GM19467 (cell line): ENCODE data around the gene ANAPC2.

Source experiments
- ATAC-seq: cut with Tn5 transposase; IDR thresholded peaks from one replicate; pipeline ENCODE4 v1.9.1; 2021; ENCODE audit warnings: mild to moderate bottlenecking, moderate library complexity; ENCODE audit not compliant: unreplicated experiment

ANAPC2 gene

DNA sequence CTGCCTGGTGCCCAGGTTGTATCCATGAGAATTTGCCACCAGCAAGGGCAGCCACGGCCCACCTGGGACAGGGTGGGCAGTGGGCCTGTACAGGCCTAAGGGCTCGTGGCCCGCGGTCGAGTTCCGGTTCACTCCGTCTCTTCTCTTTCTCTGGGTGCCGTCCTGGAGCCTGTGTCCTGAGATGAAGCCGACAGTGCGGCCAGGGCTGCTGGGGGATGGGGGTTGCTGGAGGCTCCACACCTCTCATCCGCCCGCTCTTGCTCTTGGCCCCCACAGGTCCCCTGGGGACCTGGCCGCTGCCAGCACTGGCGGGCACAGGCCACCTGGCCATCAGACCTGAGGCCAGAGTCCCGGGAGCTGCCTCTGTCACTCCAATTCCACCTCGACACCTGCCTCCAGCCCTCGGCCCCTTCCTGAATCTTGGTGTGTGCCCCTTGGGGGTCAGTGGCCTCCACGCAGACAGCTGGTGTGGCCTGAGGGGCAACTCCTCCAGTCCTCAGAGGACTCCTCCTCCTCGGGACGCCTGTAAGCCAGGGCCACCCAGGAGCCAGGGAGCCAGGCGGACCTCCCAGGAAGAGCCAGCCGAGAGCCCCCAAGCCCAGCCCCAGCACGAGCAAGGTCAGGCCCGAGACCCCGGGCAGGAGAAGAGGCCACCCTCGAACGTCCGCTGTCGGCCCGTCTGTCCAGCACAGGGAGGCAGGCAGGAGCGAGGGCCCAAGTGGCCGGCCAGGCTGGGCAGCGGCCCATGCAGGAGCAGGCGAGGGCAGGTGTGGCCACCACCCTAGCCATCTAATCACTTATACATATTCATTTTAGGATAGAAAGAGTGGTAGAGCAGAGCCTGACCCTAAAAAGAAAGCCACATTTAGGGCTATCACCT is 23.8 kb downstream of the ANAPC2 start:
- no peak for ATAC-seq

DNA sequence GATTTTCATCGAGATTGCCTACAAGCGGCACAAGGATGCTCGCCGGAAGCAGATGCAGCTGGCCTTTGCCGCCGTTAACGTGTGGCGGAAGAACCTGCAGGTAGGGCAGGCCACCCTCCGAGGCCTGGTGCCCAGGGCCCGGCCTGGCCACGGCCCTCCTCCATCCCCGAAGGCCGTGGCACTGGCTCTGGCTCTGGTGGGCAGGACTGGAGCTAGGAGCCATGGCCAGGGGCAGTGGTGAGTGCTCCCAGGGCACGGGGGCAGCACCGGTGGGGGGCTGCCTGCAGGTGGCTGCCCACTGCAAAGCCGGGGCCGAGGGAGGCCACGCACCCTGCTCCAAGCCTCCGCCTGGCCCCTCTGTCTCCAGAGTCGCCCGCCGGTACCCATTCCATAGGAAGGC is 24.6 kb downstream of the ANAPC2 start:
- ATAC-seq, result no peak

DNA sequence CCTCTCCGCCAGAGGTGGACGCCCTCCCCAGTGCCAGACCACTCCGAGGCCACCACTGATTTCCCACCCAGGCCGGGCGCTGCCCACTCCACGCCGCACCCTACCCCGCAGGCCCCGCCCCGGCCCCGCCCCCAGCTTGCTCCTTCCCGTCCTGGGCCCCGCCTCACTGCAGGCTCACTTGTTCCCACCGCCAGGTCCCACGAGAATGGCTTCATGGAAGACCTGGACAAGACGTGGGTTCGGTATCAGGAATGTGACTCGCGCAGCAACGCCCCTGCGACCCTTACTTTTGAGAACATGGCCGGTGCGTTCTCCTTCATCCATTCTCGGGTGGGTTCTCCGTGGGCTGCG is 25.0 kb downstream of the ANAPC2 start:
- no peak for ATAC-seq

DNA sequence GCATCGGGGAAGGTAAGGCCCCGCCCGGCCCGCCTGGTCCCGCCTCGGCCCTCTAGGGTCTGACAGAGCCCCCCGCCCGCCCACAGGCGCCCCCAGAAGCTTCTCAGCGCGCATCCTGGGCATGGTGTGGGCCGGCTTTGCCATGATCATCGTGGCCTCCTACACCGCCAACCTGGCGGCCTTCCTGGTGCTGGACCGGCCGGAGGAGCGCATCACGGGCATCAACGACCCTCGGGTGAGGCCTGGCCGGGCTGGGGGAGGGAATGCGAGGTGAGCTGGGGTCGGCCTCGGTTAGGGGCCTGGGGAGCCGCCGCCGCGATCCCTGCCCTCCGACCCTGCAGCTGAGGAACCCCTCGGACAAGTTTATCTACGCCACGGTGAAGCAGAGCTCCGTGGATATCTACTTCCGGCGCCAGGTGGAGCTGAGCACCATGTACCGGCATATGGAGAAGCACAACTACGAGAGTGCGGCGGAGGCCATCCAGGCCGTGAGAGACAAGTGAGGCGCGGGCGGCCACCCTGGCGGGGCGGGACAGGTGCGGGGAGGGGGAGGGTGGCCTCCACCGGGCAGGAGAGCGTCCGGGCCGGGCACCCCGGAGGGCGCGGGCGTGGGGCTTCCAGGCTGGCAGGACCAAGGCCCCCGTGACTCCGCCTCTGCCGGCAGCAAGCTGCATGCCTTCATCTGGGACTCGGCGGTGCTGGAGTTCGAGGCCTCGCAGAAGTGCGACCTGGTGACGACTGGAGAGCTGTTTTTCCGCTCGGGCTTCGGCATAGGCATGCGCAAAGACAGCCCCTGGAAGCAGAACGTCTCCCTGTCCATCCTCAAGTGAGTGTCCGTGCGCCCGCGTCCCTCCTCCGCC is 25.6 kb downstream of the ANAPC2 start:
- ATAC-seq, result no peak

DNA sequence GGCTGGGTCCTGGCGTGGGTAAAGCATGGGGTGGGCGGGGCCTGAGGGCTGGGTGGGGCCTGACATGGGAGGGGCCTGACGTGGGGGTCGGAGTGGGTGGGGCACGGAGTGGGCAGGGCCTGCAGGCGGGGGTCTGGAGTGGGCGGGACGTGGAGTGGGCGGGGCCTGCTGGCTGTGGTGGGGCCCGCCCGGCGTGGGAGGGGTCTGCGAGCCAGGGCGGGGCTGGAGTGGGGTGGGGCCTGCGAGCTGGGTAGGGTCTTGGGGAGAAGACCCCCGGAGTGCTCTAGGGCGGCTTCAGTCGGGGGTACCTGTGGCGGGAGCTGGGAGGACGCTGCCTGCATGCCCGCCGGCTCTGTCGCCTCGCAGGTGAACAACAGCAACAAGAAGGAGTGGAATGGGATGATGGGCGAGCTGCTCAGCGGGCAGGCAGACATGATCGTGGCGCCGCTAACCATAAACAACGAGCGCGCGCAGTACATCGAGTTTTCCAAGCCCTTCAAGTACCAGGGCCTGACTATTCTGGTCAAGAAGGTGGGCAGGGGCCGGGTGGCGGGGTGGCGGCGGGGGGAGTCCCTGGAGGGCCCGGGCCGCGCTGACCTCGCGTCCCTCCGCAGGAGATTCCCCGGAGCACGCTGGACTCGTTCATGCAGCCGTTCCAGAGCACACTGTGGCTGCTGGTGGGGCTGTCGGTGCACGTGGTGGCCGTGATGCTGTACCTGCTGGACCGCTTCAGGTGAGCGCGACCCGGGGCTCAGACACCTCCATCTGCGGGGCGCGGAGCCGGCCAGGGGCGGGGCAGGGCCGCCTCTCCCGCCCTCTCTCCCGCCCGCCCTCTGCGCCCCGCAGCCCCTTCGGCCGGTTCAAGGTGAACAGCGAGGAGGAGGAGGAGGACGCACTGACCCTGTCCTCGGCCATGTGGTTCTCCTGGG is 26.5 kb downstream of the ANAPC2 start:
- no peak for ATAC-seq

DNA sequence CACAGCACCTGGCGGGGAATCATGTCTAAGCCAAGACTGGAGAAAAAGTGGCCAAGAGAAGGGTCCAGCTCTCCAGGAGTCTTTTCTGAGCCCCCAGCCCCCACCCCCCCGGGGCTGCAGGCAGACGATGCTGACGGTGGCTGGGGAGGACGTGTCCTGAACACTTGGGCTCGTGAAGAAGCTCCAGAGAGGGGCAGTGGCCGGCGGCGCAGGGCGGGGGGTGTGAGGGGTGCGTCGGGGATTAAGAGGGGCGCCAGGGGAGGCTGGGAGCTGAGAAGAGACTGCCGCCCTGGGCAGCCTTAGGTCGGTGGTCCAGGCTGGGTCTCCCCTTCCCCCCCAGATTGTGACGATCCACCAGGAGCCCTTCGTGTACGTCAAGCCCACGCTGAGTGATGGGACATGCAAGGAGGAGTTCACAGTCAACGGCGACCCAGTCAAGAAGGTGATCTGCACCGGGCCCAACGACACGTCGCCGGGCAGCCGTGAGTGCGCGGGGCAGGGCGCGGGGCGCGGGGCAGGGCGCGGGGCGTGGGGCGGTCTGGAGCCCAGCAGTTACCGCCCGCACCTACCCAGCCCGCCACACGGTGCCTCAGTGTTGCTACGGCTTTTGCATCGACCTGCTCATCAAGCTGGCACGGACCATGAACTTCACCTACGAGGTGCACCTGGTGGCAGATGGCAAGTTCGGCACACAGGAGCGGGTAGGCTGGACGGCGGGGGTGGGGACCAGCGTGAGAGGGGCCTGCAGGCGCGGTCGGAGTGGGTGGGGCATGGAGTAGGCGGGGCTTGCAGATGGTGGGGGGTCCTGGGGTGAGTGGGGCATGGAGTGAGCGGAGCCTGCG is 27.4 kb downstream of the ANAPC2 start:
- no peak for ATAC-seq

DNA sequence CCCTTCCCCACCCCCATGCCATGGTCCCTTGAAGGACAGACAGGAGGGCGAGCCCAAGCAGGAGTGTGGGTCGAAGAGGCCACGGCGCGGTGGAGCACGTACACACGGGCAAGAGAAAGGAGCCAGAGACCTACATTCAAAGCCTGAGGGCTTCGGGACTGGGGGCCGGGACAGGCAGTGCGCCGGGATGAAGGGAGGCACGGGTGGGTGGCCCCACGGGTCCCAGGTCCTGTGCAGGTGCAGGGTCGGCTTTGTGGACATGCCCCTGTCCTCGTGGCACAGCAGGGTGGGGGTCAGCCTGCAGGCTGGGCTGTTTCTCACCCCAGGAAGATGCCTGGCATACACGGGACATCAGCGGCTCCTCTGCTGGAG is 28.3 kb downstream of the ANAPC2 start:
- no peak for ATAC-seq

DNA sequence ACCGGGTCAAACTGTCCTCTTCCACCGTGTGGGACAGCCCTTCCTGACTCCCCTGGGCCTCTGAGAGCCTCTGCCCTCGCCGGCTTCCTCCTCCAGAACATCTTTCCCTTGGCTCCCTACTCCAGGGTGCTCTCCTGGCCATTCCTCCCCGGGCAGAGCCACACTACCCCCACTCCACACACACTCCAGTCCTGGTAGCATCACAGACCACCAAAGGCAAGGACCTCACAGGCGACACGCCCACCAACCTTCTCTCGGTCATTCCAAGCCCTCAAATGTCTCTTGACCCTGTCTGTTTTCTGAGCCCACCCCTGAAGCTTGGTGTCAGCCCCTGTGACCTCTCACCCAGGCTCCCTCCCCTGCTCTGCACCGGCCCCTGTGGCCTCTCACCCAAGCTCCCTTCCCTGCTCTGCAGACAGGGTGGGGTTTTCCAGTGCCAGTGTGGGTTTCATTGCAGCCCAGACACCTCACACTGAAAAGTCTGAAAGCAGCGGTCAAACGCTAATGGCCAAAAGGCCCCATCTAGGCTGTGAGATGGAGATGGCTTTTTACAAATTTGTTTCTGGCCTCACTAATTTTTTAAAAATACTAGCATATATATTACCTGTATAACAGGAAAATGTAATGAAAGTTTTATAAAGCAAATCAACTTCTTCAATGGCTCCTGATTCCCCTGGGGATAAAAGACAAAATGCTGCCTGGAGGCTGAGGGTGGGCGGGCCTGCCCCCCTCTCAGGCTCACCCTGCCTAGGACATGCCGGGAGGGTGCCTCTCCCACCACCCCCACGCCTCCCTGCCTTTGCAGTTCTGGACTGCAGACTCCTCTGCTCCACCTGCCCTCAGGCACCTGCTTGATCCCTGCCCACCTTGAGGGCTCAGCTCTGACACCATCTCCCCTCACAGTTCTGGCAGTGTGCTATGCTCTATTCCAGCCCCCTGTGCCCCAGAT is 29.0 kb downstream of the ANAPC2 start:
- ATAC-seq, result no peak

DNA sequence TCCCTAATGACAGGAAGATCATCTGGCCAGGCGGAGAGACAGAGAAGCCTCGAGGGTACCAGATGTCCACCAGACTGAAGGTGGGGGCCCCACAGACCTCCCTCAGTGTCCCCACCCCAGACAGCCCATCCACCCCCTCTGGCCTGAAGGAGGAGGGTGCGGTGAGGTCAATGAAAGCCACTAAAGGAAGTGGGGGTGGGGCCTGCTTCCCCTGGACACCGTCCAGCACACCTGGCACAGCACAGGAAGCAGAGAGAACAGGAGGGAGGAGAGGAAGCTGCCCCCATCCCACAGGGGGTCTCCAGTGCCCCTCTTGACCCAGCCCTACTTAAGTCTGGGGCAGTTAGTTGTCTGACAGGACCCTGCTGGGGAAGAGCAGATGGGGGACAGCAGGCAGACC is 29.7 kb downstream of the ANAPC2 start:
- no peak for ATAC-seq

DNA sequence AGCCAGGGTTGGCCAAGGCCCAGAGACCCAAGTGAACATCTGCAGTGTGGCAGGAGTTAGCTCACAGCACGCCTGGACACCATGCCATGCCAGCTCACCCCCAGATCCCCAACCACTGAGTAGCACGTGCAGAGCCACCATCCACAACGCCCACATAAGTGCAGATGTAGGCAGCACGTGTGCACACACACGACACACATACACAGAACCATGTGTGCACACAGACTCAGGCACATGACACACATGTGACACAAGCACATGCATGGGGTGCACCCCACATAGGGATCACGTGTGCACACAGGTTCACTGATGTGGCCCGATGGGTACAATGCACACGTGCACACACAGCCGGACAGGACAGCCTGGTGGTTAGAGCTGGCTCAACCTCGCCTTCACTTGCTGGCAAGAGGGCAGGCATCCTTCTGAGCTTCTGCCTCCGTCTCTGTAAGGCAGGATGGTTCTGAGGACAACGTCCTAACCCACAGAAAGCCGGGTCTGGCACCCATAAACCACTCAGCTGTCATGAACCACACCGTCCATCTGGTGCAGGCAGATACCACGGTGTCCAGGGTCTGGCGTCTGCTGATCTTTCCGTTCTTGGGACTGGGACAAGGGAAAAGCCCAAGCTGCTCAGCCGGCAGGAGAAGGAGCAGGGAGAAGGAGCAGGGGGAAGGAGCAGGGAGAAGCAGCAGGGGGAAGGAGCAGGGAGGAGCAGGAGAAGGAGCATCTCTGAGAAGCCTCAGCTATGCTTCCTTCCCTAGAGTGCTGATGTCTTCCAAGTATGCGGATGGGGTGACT is 30.5 kb downstream of the ANAPC2 start:
- ATAC-seq, result no peak

DNA sequence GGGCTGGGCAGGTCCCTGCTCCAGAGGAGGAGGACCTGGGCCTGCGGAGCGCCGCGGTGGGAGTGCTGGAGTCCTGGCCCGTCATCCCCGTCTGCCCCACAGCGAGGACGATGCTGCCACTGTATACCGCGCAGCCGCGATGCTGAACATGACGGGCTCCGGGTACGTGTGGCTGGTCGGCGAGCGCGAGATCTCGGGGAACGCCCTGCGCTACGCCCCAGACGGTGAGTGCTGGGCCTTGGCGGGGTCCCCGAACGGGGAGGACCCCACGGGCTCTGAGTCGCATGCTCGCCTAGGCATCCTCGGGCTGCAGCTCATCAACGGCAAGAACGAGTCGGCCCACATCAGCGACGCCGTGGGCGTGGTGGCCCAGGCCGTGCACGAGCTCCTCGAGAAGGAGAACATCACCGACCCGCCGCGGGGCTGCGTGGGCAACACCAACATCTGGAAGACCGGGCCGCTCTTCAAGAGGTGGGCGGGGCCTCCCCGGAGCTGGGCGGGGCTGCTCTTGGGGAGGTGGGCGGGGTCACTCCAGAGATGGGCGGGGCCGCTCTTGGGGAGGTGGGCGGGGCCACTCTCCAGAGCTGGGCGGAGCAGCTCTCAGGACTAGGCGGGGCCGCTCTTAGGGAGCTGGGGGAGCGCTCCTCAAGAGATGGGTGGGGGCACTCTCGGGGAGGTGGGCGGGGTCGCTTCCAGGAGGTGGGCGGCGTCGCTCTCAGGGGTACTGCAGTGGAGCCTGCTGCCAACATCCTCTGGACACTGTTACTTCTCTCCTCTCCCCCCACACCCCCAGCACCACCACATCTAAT is 31.6 kb downstream of the ANAPC2 start:
- ATAC-seq, result no peak

DNA sequence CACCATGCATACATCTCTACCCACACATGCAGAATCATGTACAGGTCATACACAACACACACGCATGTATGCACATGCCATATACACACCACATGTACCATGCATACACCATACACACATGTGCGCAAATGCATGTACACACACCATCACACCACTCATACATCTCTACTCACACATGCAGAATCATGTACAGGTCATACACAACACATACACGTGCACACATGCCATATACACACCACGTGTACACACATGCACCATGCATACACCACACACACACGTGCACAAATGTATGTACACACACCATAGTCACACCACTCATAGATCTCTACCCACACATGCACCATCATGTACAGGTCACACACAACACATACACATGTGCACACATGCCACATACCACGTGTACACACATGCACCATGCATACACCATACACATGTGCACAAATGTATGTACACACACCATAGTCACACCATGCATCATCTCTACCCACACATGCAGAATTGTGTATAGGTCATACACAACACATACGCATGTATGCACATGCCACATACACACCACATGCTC is 35.4 kb downstream of the ANAPC2 start:
- no peak for ATAC-seq

DNA sequence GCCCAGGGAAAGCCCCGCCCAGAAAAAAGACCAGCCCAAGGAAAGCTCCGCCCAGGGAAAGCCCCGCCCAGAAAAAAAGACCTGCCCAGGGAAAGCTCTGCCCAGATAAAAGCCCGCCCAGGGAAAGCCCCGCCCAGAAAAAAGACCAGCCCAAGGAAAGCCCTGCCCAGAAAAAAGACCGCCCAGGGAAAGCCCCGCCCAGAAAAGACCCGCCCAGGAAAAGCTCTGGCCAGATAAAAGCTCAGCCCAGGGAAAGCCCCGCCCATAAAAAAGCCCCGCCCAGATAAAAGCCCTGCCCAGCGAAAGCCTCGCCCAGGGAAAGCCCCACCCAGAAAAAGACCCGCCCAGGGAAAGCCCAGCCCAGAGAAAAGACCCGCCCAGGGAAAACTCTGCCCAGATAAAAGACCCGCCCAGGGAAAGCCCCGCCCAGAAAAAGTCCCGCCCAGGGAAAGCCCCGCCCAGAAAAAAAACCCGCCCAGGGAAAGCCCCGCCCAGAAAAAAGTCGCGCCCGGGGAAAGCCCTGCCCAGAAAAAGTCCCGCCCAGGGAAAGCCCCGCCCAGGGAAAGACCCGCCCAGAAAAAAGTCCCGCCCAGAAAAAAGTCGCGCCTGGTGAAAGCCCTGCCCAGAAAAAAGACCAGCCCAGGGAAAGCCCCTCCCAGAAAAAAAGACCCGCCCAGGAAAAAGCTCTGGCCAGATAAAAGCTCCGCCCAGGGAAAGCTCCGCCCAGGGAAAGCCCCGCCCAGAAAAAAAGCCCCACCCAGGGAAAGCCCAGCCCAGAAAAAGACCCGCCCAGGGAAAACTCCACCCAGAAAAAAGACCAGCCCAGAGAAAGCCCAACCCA is 37.5 kb downstream of the ANAPC2 start:
- ATAC-seq, result peak; percentile 37

DNA sequence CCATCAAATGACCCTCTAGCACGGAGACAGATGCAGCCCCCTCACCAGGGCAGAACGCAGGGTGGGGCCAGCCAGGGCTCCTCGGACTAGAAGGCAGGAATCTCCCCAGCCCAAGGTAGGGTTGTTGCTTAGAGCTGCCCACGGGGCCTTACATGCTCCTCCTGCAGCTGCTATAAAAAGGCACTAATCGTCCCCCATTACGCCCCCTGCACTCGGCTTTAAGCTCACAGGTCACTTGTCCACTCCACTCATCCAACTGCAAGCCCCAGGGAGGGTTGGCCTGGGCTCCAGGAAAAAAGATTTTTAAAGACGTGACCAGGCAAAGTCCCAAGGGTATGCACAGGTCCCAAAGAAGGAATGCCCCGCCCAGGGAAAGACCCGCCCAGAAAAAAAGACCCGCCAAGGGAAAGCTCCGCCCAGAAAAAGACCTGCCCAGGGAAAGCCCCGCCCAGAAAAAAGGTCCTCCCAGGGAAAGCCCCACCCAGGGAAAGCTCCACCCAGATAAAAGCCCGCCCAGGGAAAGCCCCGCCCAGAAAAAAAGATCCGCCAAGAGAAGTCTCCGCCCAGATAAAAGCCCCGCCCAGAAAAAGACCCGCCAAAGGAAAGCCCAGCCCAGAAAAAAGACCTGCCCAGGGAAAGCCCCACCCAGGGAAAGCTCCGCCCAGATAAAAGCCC is 38.3 kb downstream of the ANAPC2 start:
- no peak for ATAC-seq

DNA sequence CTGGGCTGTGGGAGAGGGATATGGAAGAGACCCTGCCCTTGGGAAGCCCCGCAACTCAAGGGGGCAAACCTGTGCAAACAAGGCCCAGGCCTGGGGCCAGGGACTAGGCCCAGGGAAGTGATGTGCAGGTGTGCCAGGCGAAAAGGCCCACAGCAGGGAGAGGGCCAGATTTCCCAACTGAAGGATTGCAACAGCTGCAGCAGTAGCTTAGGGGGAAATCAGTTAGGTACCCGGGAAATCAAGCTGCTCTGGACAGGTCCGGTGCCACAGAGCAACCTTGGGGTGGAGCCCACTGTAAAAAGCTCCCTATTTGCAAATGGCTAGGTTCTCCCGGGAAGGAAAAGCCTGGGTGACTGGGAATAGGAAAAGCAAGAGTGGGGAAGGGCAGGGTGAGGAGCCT is 39.0 kb downstream of the ANAPC2 start:
- no peak for ATAC-seq

DNA sequence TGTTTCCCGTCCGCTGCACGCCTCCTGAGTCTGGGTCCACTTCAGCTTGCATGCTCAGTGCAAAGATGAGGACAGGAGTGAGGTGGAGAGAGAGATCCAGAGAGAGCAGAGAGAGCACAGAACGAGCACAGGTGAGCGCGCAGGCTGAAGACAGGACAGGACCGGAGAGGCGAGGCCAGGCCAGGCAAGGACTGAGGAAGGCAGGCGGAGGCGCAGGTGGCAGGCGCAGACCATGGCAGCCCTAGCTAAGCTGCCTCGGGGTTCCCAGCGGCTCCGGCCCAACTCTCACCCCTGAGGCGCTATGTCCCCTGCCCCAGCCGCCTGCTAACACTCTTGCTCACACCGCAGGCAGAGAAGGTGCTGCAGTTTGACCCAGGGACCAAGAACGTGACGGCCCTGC is 39.7 kb downstream of the ANAPC2 start:
- no peak for ATAC-seq
